HG03135 (cell line): ENCODE data around the gene FAM3D.

ENCODE experiments used
- ATAC-seq: cut with Tn5 transposase; IDR thresholded peaks from one replicate; pipeline ENCODE4 v1.9.1; 2021; ENCODE audit warnings: mild to moderate bottlenecking, moderate library complexity; ENCODE audit not compliant: unreplicated experiment

Gene FAM3D

DNA sequence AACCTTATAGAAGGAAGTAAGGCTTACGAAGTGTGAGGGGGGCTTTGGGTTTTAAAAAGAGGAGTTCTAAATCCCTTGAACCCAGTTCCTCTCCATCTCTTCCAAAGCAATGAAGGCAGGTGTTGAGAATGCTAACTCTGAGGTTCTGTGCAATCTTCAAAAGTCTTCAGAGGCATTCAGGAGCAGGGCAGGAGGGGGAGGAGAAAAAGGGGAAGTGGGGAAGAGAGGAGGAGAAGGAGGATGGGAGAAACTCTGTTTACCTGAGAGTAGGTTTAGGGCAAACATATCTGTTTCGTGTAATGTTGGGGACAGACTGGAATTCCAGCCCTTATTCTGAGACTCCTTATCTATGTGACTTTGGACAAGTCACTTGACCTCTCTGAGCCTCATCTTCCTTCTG is 36.9 kb downstream of the FAM3D start:
- ATAC-seq = no peak

DNA sequence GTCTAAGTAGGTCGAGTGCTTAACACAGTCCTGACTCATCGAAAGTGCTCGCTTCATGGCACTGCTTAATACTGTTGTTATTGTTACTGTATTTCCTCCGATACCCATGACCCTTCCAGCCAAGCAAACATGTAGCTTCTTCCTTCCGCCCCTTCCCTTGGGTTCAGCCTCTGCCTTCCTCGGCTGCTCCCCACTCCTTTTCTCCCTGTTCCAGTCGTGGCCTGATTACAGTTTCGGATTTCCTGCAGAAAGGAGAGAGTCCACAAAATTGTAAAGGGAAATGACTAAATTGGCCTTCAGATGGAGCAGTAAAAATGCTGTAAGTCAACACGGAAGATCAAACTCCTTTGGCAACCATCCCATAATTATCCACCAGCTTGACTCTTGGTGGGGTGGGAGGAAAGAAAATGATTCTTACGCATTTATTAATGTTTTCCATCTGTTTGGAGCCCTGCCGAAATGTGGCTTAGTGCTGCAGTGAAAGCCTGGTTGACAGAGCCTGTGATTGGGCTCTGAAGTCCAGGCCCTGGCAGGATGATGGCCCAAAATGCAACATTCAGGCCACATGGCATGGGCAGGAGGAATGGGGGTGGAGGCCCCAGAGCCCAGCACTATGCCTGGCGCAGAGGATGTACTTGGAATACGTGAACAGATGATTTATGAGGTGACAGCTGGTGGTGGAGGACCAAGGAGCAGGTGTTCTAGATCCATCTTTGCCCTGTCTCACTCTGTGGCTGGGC is 37.6 kb downstream of the FAM3D start:
- ATAC-seq = no peak

DNA sequence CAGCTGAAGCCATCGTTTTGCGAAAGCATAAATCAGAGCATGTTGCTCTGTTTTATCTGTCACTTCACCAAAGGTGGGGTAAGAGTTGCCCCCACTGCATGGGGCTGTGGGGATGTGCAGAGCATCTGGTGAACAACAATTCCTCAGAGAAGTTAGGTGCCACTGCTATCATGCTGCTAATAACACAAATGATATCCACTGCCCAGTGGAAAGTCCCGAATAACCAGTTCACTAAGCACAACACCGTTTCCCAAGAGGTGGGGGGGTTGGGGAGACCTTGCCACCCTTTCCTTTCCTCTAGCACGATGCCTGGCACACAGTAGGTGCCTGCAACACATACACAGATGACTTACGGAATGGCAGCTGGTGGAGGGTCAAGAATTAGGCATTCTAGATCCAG is 38.6 kb downstream of the FAM3D start:
- no peak for ATAC-seq

DNA sequence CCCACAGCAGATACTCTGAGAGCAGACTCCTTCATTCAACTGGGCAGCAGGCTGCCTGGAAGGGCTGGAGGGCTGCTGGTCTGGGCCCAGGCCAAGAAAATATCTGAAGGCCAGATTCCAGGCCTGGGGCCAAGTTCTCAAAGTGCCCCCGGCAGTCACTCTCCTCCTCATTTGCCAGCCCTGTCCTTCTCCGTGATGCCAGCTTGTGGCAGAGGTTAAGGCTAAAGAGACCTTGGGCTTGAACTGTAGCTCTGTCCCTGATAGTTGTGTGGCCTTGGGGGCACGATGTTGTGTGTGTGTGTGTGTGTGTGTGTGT is 39.0 kb downstream of the FAM3D start:
- no peak for ATAC-seq

DNA sequence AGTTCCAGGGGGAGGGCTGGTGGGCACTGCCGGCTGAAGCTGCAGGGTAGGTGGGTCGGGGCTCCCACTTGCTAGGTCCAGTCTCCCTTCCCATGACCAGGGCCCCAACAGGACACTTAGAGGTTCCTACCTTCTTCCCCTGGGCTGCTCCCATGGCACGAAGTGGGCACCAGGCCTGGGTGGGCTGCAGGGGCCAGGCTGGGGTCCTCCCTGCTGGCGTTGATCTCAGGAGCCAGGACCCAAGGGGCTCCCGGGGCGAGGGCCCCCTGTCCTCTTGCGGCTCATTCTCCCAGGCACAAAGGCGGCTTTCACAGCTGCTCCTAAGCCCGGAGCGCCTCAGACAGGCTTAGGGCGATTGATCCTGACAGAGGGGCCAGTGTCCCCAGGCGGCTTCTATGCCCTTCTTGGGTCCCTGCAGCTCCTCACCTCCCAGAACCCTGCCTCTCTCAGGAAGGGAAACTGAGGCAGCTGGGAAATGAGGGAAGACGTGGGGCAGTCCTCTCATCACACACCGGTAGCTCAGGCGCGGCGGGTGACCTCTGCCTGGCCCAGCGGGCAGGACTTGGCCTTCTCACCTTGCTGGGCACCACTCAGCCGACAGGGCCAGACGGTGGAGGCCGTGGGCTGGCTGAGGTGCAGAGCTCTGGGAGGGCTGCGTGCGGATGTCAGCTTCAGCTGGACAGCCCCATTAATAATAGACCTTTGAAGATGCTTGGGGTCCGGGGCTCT is 39.6 kb downstream of the FAM3D start:
- no peak for ATAC-seq

DNA sequence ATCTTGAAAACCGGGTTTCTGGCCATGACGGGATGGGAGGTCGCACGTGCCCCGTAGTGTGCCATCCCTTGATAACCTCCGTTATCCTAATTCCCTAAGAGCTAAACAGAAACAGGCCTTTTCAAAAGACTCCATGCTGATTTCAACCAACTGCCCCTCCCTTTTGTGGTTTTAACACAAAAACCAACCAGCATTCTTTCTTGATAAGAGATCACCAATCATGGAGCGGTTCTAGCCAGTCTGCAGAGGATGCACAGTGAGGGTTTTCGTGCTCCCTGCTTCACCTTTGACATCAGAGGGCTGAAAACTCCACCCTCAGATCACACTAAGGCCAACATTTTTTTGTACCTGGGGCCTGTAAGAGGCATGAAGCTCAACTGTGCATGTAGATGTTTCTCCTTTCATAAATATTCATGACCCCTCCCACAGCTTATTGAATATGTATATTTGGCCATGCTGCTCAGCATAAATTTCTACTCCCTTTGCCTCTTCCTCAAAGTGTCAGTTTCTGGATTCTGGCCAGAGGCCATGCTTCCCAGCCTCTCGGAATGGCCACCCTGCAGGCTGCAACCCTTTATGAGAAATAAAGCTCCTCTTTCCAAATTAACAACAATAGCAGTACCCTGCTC is 41.3 kb downstream of the FAM3D start:
- ATAC-seq = no peak

DNA sequence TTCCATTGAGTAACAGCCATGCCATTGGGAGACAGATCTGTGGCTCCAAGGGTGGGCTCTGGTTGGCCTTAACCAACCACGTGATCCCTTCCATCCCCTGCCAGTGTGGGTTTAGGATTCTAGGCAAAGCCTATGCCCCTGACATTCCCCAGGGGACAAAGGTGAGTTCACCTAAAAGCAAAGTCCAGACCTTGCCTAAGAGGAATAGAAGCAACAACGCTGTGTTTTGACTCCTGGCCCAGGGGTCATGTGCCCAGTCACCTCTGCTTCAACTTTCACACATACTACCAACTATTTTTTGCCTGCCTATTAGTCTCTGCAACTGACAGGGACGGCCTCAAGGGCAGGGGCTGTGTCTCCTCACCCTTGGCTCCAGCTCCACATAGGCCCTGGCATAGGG is 42.0 kb downstream of the FAM3D start:
- ATAC-seq = no peak

DNA sequence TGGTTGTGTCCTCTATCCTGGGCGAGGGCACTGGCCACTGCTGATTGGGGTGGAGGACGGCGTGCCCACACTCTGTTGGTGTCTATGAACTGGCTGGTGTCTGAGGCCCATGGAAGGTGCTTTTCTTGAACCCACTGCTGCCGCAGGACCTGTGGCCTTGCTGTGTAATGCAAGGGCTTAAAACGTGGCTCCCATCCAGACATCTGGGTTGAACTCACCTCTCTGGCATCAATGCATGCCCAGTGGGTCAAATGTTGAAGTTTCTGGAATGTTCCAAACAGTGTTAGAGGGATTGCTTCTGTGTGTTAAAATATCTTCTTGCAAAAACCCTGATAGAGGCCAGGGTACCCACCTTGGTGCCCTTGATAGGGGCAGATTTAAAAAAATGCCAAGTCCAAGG is 42.6 kb downstream of the FAM3D start:
- ATAC-seq = no peak

DNA sequence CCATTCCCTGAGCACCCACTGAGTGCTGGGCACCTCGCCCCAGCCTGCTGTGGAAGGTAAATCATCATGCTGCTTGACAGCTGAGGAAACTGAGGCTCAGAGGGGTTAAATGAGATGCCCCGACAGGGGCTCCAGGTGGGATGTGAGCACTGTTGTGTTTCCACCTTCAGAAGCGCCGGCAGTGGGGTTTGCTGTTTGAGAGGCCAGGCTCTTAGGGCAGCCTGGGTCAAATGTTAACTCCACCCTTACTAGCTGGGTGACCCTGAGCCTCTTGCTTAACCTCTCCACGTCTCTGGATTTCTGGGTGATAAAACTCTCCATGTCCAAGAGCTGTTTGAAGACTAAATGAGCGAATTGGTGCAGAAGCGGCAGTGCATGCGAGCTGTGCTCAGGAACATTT is 43.1 kb downstream of the FAM3D start:
- ATAC-seq = no peak

DNA sequence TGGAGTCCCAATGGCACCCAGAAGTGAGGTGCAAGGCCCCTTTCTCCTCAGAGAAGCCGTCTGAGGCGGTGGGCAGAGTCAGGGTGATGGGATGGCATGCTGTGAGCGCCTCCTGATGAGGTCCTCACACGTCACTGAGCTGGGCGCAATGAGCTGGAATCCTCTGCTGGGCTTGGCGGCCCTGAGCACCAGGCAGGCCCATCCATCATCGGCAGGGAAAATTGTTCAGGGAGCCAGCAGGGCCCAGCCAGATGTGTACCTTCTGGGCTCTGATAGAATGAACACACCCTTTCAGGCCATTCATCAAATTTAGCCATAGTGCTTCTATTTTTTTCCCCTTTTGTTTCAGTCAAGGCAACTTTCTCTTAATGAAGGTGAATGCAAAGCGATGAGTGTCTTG is 43.7 kb downstream of the FAM3D start:
- ATAC-seq = no peak

DNA sequence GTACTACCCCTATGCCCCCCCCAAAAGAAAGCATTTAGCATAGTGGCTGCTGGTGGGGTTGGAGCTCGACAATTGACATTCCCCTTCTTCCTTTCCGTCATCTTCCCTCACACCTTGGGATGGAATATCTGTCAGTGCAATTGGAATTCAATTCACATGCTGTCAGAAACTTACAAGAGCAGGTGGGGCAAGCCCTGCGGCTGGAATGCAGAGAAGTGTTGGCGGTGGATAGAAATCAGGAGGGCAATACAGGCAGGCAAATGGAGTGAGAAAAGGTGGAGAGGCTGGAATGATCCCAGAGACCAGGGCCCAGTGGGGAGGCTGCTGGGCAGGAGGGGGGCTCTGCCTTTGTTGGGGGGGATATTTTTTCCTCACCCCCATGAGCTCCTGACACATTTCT is 44.1 kb downstream of the FAM3D start:
- ATAC-seq = no peak

DNA sequence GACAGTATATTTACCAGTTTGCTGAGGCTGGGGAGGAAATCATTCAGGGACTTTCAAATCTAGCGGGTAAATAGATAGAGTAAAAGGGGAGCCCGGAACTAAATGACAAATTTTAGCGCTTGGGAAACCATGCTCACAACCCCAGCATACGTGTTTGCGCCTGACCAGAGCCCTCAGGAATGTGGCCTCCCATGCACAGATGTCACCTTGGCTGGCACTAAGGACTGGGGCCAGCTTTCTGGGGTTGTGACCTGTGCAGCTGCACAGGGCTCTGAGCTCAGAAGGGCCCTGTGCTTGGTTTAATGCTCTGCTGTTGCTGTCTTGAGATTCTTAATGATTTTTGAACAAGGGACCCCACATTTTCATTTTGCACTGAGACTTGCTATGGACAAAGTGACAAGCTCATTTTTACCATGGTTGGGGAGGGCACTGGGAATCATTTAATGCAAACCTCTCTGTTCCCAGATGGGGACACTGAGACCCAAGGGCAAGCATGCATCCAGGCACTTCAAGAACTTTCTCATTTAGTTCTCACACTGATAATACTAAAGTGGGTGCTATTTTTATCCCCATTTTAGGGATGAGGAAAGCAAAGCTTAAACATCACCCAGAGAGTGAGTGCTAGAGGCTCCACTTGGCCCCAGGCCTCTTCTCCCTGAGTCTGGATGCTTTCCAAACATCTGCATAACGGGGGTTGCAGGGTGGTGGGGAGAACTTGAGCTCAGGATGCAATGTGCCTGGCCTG is 45.3 kb downstream of the FAM3D start:
- ATAC-seq = no peak

DNA sequence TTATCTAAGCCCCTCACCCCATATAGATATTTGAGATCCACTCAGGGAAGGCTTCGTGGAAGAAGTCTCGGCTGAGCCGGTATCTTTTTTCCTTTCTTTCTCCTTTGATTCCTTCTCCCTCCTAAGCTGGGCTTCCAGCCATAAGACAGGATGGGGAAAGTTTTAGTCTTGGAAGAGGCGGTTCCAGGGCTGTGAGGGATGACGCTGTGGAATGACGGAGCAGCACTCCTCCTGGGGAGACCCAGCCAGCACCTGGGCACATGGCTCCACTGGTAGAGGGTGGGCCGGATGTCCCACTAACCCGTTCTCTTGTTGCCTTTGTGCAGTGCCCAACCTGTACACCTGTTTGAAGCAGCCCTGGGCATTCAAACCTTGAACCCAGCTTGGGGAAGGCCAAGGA is 46.2 kb downstream of the FAM3D start:
- no peak for ATAC-seq

DNA sequence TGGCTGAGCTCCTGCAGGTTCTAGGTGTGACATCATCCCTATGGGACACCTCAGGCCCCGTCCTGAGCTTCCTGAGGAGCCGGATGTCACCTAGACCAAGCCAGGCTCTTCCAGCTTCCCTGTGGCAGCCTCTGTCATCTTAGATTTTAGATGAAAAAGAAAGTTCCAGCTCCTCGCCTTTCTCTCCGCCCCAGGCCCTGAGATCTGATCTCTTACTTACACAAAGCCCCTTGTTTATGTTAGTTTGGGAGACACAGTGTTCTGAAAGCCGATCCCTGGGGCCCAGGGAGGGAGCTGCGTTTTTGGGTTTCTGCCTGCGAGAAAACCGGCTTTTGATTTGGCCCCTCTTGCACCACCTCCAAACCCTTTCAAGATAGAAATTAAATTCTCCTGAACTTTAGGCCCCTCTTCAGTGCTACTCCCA is 49.2 kb downstream of the FAM3D start:
- no peak for ATAC-seq

DNA sequence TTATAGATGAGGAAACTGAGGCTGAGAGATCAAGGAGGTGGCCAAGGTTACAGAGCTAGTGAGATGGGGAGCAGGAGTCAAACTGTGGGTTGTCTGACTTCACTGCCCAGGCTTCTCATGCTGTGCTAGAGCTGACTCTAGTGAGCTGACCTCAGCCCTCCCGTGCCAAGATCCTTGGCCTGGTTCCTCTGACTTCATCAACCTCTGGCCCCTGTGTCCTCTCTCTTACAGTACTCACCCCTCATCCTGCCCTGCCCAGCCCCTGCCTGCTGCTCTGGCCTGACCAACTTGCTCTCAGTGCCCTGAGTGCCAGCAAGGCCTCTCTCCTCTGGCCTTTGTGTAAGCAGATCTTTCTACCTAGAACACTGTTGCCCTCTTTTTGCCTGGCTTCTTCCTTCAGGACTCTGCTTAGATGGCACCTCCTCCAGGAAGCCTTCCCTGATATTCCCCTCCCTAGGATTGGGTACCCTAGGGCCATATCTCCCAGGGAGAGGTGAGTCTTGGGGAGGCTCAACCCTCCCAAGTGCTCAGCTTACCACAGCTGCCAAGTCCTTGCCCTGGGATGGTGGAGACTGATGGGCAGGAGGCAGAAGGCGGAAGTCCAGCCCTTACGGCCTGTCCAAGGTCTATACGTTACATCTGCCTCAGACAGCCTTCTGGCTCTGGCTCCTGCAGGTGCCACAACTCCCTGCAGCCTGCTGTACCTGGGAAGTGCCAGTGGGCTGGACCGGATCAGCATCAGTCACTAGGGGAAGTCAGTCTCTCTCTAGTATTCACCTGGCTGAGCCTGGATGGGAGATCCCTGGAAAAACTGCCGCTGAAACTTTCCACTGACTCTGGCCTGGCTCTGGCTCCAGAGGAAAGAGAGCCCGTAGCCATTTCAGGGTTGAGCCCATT is 53.1 kb downstream of the FAM3D start:
- ATAC-seq = no peak

DNA sequence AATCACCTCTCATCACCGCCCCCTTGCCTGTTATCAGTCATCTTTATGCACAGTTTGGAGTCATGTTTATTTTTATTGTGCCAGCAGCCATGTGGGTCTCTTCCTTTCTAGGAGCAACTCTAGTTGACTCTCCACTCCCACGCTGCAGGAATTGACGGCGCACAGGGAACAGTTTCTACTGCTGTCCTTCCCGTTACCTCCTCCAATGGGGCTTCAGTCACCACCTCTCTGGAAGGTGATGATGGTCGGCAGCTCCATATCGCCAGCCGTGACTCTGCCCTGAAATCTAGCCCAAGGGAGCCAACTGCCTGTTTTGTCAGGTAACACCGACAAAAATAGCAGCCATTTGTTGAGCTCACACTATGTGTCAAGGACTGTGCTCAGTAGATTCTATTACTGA is 53.7 kb downstream of the FAM3D start:
- no peak for ATAC-seq

DNA sequence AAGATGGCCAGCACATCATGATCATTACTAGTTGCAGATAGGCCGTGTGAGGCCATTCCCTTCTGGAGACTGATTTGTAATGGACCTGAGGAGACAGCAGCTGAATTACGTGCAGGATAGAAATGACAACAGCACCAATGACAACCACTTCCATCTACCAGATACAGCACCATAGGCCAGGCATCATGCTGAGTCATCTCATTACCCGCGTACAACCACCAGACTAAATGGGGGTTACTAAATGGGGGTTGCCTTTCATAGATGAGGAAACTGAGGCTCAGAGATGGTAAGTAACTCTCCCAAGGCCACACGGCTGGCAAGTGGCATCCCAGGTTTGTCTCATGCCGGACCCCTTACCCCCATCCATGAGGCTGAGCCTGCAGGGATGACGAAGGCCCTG is 56.6 kb downstream of the FAM3D start:
- no peak for ATAC-seq

DNA sequence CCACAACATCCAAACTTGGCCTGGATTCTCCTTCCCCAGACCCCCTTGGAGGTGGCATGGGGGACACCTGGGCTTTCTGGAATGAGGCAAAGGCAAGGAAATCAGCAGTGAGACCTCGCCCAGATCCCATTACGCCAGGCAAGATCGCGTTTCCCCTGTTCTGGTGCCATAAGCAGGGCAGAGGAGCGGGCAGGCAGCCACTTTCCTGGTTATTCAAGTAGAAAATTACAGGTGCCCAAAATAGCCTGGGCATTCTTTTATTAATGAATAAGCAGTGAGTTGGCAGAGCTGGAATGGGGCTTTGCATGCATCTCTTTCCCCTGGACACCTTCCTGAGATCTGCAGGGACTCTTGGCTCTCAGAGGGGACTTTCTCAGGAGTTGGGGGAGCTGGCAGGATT is 57.9 kb downstream of the FAM3D start:
- ATAC-seq = no peak

DNA sequence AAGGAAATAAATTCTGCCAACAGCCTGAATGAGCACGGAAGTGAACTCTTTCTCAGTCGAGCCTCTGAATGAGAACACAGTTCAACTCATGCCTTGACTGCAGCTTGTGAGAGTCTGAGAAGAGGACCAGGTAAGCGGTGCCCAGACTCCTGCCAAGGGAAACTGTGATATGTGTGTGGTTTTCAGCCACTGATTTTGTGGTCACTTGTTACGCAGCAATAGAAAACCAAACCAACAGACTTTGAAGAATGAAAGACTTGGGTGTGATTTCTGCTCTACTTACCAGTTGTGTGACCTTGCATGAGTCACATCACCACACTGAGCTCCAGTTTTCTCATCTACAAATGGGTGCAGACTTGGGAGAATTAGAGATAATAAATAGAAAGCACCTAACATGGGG is 58.8 kb downstream of the FAM3D start:
- ATAC-seq = no peak

DNA sequence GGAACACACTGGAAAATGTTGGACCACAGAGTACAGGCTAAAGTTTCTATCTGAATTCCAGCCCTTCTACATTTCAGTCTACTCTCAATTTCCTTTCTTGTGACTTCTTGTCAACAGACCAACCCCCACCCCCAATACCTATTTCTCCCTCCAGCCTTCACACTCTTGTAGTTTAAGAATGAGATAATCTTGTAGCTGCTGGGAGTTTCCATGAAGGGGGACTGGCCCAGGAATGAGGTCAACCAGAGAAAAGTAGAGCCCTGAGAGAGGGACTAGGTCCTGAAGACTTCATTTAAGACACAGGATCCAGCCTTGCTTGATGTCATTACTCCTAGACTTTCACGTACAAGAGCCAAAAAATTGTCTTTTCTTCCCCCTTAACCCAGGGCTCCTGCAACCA is 59.9 kb downstream of the FAM3D start:
- ATAC-seq = no peak

DNA sequence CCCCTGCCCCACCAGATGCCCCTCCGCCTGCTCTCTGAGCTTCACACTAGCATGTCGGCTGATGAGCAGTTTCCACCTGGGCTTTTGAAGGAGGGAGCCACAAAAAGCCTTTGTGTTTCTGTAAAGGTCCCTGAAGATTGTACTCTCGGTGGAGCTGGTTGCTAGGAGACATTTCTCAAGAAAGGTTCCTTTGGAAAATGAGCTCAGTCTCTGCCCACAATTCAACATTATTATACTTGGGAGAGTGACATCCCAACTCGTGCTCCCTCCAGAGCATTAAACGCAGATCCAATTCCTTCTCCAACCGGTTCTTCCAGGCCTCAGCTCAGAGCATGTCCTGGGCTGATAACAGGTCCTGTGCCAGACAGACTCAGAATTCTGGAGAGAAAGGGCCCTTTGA is 62.5 kb downstream of the FAM3D start:
- ATAC-seq = no peak
